PC-9 (cell line): ENCODE results near the gene MMP24. TPM values are rescaled to one million over a fixed set of nuclear protein-coding genes. Genes with fewer than 3 reads are reported as not detected.
A peak's percentile ranks its signal among the peaks of the same experiment; 100 is the strongest.

Source experiments
- BruUV-seq: library from RNA; stranded (reverse); fragments of 400-500 nt; replicated peaks from 2 replicates; lab custom pipeline; 2021; lab: Mats Ljungman, UMichigan
- CTCF ChIA-PET: fragments of 300-600 bp; sonication (Branson Sonifier 250); formaldehyde crosslinking; loops from one replicate; lab custom pipeline; 2022; ENCODE audit warnings: antibody characterized with exemption; lab: Charles Lee
- POLR2A ChIA-PET: fragments of 300-600 bp; sonication (Branson Sonifier 250); formaldehyde crosslinking; loops from one replicate; lab custom pipeline; 2022; ENCODE audit warnings: antibody characterized with exemption; ENCODE audit not compliant: unreplicated experiment; lab: Charles Lee
- DNase-seq, 2 experiments: peaks; one replicate each; pipeline versions ENCODE4 v3.0.0 to v3.0.0-alpha.2; 2015 to 2022; ENCODE audit warnings: mixed read lengths in 1 of 2
- H2AFZ ChIP-seq: fragments of 200-600 bp; sonication (generic); 2 replicates; pipeline ENCODE4 v1.8.1; 2017; ENCODE audit warnings: antibody characterized with exemption
- H3F3A ChIP-seq: fragments of 200-600 bp; sonication (generic); 2 replicates; pipeline ENCODE4 v1.8.1; 2017; ENCODE audit warnings: antibody characterized with exemption, mild to moderate bottlenecking, low read depth; ENCODE audit not compliant: insufficient read depth
- H3K27ac ChIP-seq: fragments of 200-600 bp; sonication (generic); 2 replicates; pipeline ENCODE4 v1.6.1; 2016; ENCODE audit warnings: mixed run types
- H3K27me3 ChIP-seq: fragments of 200-600 bp; sonication (generic); 2 replicates; pipeline ENCODE4 v1.6.1; 2016; ENCODE audit warnings: low read depth, mixed run types; ENCODE audit not compliant: insufficient read depth
- H3K36me3 ChIP-seq: fragments of 200-600 bp; sonication (generic); 2 replicates; pipeline ENCODE4 v1.6.1; 2016; ENCODE audit warnings: low read depth, mixed run types
- H3K4me1 ChIP-seq: fragments of 200-600 bp; sonication (generic); replicated peaks from 2 replicates; pipeline ENCODE4 v1.6.1; 2016; ENCODE audit warnings: mixed run types; ENCODE audit not compliant: insufficient read depth
- H3K4me2 ChIP-seq: fragments of 200-600 bp; sonication (generic); 2 replicates; pipeline ENCODE4 v1.6.1; 2017; ENCODE audit warnings: mixed run types
- H3K4me3 ChIP-seq: fragments of 200-600 bp; sonication (generic); 2 replicates; pipeline ENCODE4 v1.6.1; 2016; ENCODE audit warnings: mixed run types
- H3K79me2 ChIP-seq: fragments of 200-600 bp; sonication (generic); 2 replicates; pipeline ENCODE4 v1.6.1; 2017; ENCODE audit warnings: low read depth, mixed run types
- H3K9me2 ChIP-seq: fragments of 200-600 bp; sonication (generic); 2 replicates; pipeline ENCODE4 v1.8.1; 2017; ENCODE audit warnings: mild to moderate bottlenecking; ENCODE audit not compliant: insufficient read depth
- H3K9me3 ChIP-seq: fragments of 200-600 bp; sonication (generic); 2 replicates; pipeline ENCODE4 v1.8.1; 2016; ENCODE audit warnings: low read depth; ENCODE audit not compliant: insufficient read depth
- H4K20me1 ChIP-seq: fragments of 200-600 bp; sonication (generic); 2 replicates; pipeline ENCODE4 v1.8.1; 2017; ENCODE audit not compliant: insufficient read depth
- CTCF ChIP-seq: fragments of 200-600 bp; sonication (generic); conservative IDR thresholded peaks from 2 replicates; pipeline ENCODE4 v1.6.1; 2017; ENCODE audit warnings: mixed run types, antibody characterized with exemption, mild to moderate bottlenecking, moderate library complexity
- EZH2 ChIP-seq: fragments of 200-600 bp; sonication (generic); IDR thresholded peaks from 2 replicates; pipeline ENCODE4 v1.8.0; 2017; ENCODE audit warnings: antibody characterized with exemption, low read depth
- intact Hi-C: fragments of 100-400 bp; cut with micrococcal nuclease; formaldehyde crosslinking; loops from one replicate; pipeline ENCODE4 v1.10.0; 2022; ENCODE audit not compliant: unreplicated experiment
- total RNA-seq: library from RNA; stranded (reverse); gene quantifications from 2 replicates; pipeline ENCODE4 v1.2.3, GENCODE V29; 2021

MMP24 gene
- total RNA-seq, 1 experiment from 2014 or later, result 0.48 TPM

- DNase-seq, result peak; percentile 77 to 95
- Histone ChIP-seq H3K9me2 (no peaks in the 10 kb centered on the region), H3K36me3 (peaks cover 41% of the 10 kb centered on the region), H3F3A (peaks cover 46% of the 10 kb centered on the region), H3K79me2 (peaks cover 39% of the 10 kb centered on the region), H3K27me3 (no peaks in the 10 kb centered on the region), H3K9me3 (no peaks in the 10 kb centered on the region), H4K20me1 (peaks cover 34% of the 10 kb centered on the region), H3K27ac (peak within 1 kb of the TSS; percentile 71), H2AFZ (peak within 1 kb of the TSS; percentile 62; the same call in 1 of the 2 replicates), H3K4me3 (peak within 1 kb of the TSS; percentile 88), H3K4me2 (peak within 1 kb of the TSS; percentile 96), H3K4me1 (peaks cover 16% of the 10 kb centered on the region)
- intact Hi-C loops, result loop anchor here (2.0 kb wide), 1 partner anchor 27 kb away; no protein-coding TSS in a partner anchor
- no peak for TF ChIP-seq CTCF
- TF ChIP-seq EZH2, result no peak
- ChIA-PET POLR2A (interaction anchor here (0.5 to 0.8 kb wide), 7 partner anchors 24 to 1147 kb away, joined by 3 to 6 read pairs (median 3); no protein-coding TSS in a partner anchor), CTCF (interaction anchor here (0.5 to 1.5 kb wide), 4 partner anchors 20 to 170 kb away, joined by 3 to 8 read pairs (median 4); no protein-coding TSS in a partner anchor)
- BruUV-seq, result no TSS peak
These were observed 51.3 kb downstream of the MMP24 start, which contains the start of gene MMP24OS for GRCh38 chr20:35277531-35278395. MMP24OS (minus strand) TSS chr20:35278122; CDS start chr20:35277929, 193 bp downstream.

GRCh38 chr20:35279040-35279439 lies 52.5 kb downstream of the MMP24 start:
- Histone ChIP-seq H3K27me3 (no peaks in the 10 kb centered on the region), H3K4me1 (peaks cover 24% of the 10 kb centered on the region), H3K4me3 (no peak overlapping the region), H3K79me2 (peaks cover 51% of the 10 kb centered on the region), H3K36me3 (peaks cover 41% of the 10 kb centered on the region), H3K9me2 (no peaks in the 10 kb centered on the region), H3K4me2 (no peak overlapping the region), H2AFZ (no peak overlapping the region), H4K20me1 (peaks cover 39% of the 10 kb centered on the region), H3K27ac (peak overlapping the region; percentile 71; the same call in 1 of the 2 replicates), H3F3A (peaks cover 58% of the 10 kb centered on the region), H3K9me3 (no peaks in the 10 kb centered on the region)
- intact Hi-C loops, result loop anchor here (2.0 kb wide), 1 partner anchor 26 kb away; no protein-coding TSS in a partner anchor
- BruUV-seq, result no TSS peak
- peak in 1 of 2 experiments; percentile 88 for DNase-seq
- ChIA-PET POLR2A (interaction anchor here (0.6 to 0.8 kb wide), 4 partner anchors 14 to 1577 kb away, joined by 3 to 14 read pairs (median 4); no protein-coding TSS in a partner anchor), CTCF (interaction anchor here (0.8 kb wide), 1 partner anchor 16 kb away, joined by 5 read pairs; no protein-coding TSS in a partner anchor)
- TF ChIP-seq EZH2, result no peak
- no peak for TF ChIP-seq CTCF

GRCh38 chr20:35279533-35280174 lies 53.2 kb downstream of the MMP24 start:
- Histone ChIP-seq H3K4me2 (no peak overlapping the region), H3K4me3 (no peak overlapping the region), H3K79me2 (peaks cover 55% of the 10 kb centered on the region), H3K9me2 (no peaks in the 10 kb centered on the region), H4K20me1 (peaks cover 39% of the 10 kb centered on the region), H3K9me3 (no peaks in the 10 kb centered on the region), H2AFZ (no peak overlapping the region), H3K4me1 (peaks cover 24% of the 10 kb centered on the region), H3F3A (peaks cover 60% of the 10 kb centered on the region), H3K27me3 (no peaks in the 10 kb centered on the region), H3K36me3 (peaks cover 41% of the 10 kb centered on the region), H3K27ac (peak overlapping the region; percentile 25; the same call in 1 of the 2 replicates)
- BruUV-seq, result no TSS peak
- CTCF ChIA-PET, result interaction anchor here (0.5 to 0.8 kb wide), 3 partner anchors 16 to 180 kb away, joined by 3 to 7 read pairs (median 5); no protein-coding TSS in a partner anchor
- no peak for DNase-seq
- POLR2A ChIA-PET, result interaction anchor here (0.6 to 0.8 kb wide), 4 partner anchors 41 to 1576 kb away, joined by 3 to 5 read pairs (median 4); no protein-coding TSS in a partner anchor
- no peak for TF ChIP-seq EZH2
- no peak for TF ChIP-seq CTCF
- intact Hi-C loops, result loop anchor here (2.0 kb wide), 1 partner anchor 25 kb away; no protein-coding TSS in a partner anchor
